ENCODE measurements around the gene PLCD3. TPM values are rescaled to one million over a fixed set of nuclear protein-coding genes. Genes with fewer than 3 reads are reported as not detected.

The PLCD3 gene
- polyA plus RNA-seq, 1 experiment = 81.6 TPM

DNA sequence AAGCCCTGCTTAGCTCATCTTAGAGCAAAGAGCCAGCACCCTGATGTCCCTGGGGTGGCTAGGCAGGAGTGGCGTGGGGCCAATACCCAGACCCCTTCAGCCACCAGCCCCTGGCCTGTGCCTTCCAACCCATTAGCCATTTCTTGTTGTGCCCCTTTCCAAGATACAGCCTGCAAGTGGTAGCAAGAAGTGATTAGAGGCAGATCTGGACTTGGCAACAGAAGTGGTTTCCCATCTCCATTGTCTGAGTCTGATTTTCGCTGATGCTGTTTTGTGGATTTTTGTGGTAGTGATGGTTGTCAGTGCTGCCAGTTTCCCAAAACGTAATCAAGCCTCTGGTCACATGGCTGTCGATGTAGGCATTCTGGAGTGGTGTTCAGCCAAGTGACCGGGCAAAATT, 25.7 kb downstream of the PLCD3 start:
- ChIA-PET CTCF (interaction anchor here (1.6 to 3.5 kb wide), 5 partner anchors 9 to 29 kb away, joined by 4 to 48 read pairs (median 6); partner anchors contain the start of genes ACBD4 and PLCD3), POLR2A (no interaction called here)
- H3K36me3 ChIP-seq (ENCODE audit: control insufficient read depth, insufficient read depth, low read length) = peaks cover 48% of the 10 kb centered on the region
- H3K4me3 ChIP-seq (ENCODE audit: low read depth, low read length) = no peak overlapping the region
- H3K27me3 ChIP-seq (ENCODE audit: control insufficient read depth, insufficient read depth, low read length) = no peaks in the 10 kb centered on the region
- TF ChIP-seq, protein P1, sequence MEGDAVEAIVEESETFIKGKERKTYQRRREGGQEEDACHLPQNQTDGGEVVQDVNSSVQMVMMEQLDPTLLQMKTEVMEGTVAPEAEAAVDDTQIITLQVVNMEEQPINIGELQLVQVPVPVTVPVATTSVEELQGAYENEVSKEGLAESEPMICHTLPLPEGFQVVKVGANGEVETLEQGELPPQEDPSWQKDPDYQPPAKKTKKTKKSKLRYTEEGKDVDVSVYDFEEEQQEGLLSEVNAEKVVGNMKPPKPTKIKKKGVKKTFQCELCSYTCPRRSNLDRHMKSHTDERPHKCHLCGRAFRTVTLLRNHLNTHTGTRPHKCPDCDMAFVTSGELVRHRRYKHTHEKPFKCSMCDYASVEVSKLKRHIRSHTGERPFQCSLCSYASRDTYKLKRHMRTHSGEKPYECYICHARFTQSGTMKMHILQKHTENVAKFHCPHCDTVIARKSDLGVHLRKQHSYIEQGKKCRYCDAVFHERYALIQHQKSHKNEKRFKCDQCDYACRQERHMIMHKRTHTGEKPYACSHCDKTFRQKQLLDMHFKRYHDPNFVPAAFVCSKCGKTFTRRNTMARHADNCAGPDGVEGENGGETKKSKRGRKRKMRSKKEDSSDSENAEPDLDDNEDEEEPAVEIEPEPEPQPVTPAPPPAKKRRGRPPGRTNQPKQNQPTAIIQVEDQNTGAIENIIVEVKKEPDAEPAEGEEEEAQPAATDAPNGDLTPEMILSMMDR (IDR thresholded peaks at IDR 0.05; ENCODE audit: insufficient read depth, low read depth, low read length) = no peak
- no peak for DNase-seq (ENCODE audit: low read depth)

GRCh38 chr17:45106096-45106495, 26.2 kb downstream of the PLCD3 start:
- ChIA-PET CTCF (interaction anchor here (1.3 to 2.3 kb wide), 5 partner anchors 9 to 29 kb away, joined by 3 to 14 read pairs (median 6); partner anchors contain the start of genes ACBD4 and PLCD3), POLR2A (no interaction called here)
- Histone ChIP-seq H3K4me3 (ENCODE audit: low read depth, low read length) (no peak overlapping the region), H3K27me3 (ENCODE audit: control insufficient read depth, insufficient read depth, low read length) (no peaks in the 10 kb centered on the region), H3K36me3 (ENCODE audit: control insufficient read depth, insufficient read depth, low read length) (peaks cover 48% of the 10 kb centered on the region)
- TF ChIP-seq, protein P1 (IDR thresholded peaks at IDR 0.05; ENCODE audit: insufficient read depth, low read depth, low read length) = no peak
- no peak for DNase-seq (ENCODE audit: low read depth)

- H3K4me3 ChIP-seq (ENCODE audit: low read depth, low read length) = no peak overlapping the region
- no peak for DNase-seq (ENCODE audit: low read depth)
- TF ChIP-seq, protein P1 (IDR thresholded peaks at IDR 0.05; ENCODE audit: insufficient read depth, low read depth, low read length) = peak; percentile 14; the same call in 1 of the 2 replicates
- ChIA-PET CTCF (interaction anchor here (1.0 to 2.3 kb wide), 10 partner anchors 8 to 93 kb away, joined by 3 to 14 read pairs (median 4); partner anchors contain the start of genes ACBD4 and PLCD3), POLR2A (interaction anchor here (0.6 kb wide), 1 partner anchor 23 kb away, joined by 3 read pairs; no protein-coding TSS in a partner anchor)
- no peaks in the 10 kb centered on the region for H3K27me3 ChIP-seq (ENCODE audit: control insufficient read depth, insufficient read depth, low read length)
- H3K36me3 ChIP-seq (ENCODE audit: control insufficient read depth, insufficient read depth, low read length) = peaks cover 45% of the 10 kb centered on the region
Measured at GRCh38 chr17:45104907-45105624, 27.2 kb downstream of the PLCD3 start.

DNA sequence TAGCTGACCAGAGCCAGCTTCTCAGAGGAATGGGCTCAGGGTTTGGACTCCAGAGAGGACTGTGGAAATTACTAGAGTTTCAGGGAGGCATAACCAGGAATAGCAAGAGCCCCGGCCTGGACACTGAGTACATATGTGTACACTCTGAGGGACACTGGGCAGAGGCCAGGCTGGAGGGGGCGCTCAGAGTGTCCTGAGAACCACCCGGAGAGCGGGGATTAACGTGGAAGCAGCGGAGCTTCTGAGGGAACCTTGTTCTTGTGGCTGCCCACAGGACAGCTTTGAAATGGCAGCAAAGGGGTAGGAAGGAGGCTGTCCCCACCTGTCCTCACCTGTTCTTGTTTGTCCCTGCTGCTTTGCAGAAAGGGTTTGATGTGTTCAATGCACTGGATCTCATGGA, 27.8 kb downstream of the PLCD3 start:
- H3K27me3 ChIP-seq (ENCODE audit: control insufficient read depth, insufficient read depth, low read length) = no peaks in the 10 kb centered on the region
- TF ChIP-seq, protein P1 (IDR thresholded peaks at IDR 0.05; ENCODE audit: insufficient read depth, low read depth, low read length) = no peak
- H3K4me3 ChIP-seq (ENCODE audit: low read depth, low read length) = no peak overlapping the region
- CTCF ChIA-PET = interaction anchor here (0.5 to 3.2 kb wide), 11 partner anchors 8 to 184 kb away, joined by 3 to 14 read pairs (median 4); partner anchors contain the start of genes ACBD4 and PLCD3
- no peak for DNase-seq (ENCODE audit: low read depth)
- POLR2A ChIA-PET = no interaction called here
- H3K36me3 ChIP-seq (ENCODE audit: control insufficient read depth, insufficient read depth, low read length) = peaks cover 47% of the 10 kb centered on the region

DNA sequence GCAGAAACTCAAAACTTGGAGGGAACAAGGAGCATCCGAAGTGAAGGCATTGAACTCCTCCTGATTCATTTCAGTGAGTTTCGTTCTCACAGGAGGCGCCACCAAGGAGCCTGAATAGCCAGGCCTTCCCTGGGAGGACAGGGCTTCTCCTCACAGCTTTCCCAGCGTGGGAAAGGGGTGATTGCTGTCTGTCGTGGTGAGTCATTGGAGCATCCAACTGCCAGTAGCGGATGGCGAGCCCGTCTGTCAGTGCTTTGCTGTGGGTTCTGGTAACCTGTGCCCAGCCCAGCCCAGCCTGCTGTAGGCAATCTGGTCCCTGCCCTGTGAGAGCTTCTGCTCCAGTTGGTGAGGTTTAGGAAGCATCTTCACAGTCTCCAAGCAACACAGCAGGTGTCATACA, 28.3 kb downstream of the PLCD3 start:
- no peak overlapping the region for H3K4me3 ChIP-seq (ENCODE audit: low read depth, low read length)
- no peak for DNase-seq (ENCODE audit: low read depth)
- POLR2A ChIA-PET = no interaction called here
- no peaks in the 10 kb centered on the region for H3K27me3 ChIP-seq (ENCODE audit: control insufficient read depth, insufficient read depth, low read length)
- peaks cover 49% of the 10 kb centered on the region for H3K36me3 ChIP-seq (ENCODE audit: control insufficient read depth, insufficient read depth, low read length)
- TF ChIP-seq, protein P1 (IDR thresholded peaks at IDR 0.05; ENCODE audit: insufficient read depth, low read depth, low read length) = no peak
- CTCF ChIA-PET = interaction anchor here (0.5 to 3.2 kb wide), 9 partner anchors 7 to 184 kb away, joined by 3 to 9 read pairs (median 4); partner anchors contain the start of gene ACBD4
